AG10803 (cell line): ENCODE data around the gene C19orf33.

Source experiments
- DNase-seq: peaks from one replicate; pipeline ENCODE4 v3.0.0; 2010; ENCODE audit warnings: low read depth
- H3K4me3 ChIP-seq: 2 replicates; pipeline ENCODE4 v1.5.1; 2011; ENCODE audit warnings: mild to moderate bottlenecking, low read length, control low read depth
- CTCF ChIP-seq: conservative IDR thresholded peaks from 2 replicates; pipeline ENCODE4 v1.5.1; 2011; ENCODE audit warnings: mild to moderate bottlenecking, low read length, control low read depth, inconsistent platforms

The C19orf33 gene

GRCh38 chr19:38288123-38288855 is 15.8 kb upstream of the C19orf33 start:
- H3K4me3 ChIP-seq, result no peak overlapping the region
- no peak for DNase-seq
- TF ChIP-seq CTCF, result no peak

GRCh38 chr19:38289955-38290354 is 14.1 kb upstream of the C19orf33 start:
- no peak for TF ChIP-seq CTCF
- H3K4me3 ChIP-seq, result no peak overlapping the region
- no peak for DNase-seq

GRCh38 chr19:38290631-38291147 is 13.4 kb upstream of the C19orf33 start:
- no peak for TF ChIP-seq CTCF
- H3K4me3 ChIP-seq, result no peak overlapping the region
- DNase-seq, result peak; percentile 91

- no peak for DNase-seq
- no peak overlapping the region for H3K4me3 ChIP-seq
- TF ChIP-seq CTCF, result no peak
Measured at GRCh38 chr19:38291855-38292254, 12.2 kb upstream of the C19orf33 start.

GRCh38 chr19:38293281-38293680 is 10.8 kb upstream of the C19orf33 start:
- DNase-seq, result no peak
- no peak for TF ChIP-seq CTCF

GRCh38 chr19:38294090-38294489 is 10.0 kb upstream of the C19orf33 start:
- TF ChIP-seq CTCF, result no peak
- no peak overlapping the region for H3K4me3 ChIP-seq
- no peak for DNase-seq

More at GRCh38 chr19:38293281-38293680, 10.8 kb upstream of the C19orf33 start:
- no peak overlapping the region for H3K4me3 ChIP-seq
